ENCODE measurements around the gene TENT5C. TPM values are rescaled to one million over a fixed set of nuclear protein-coding genes. Genes with fewer than 3 reads are reported as not detected.

Gene TENT5C
- total RNA-seq, 4 donors from 2014 or later = 1.9 to 4.3 (median 2.8) TPM

GRCh38 chr1:117676615-117677130, 70.8 kb downstream of the TENT5C start:
- WGBS, 2 donors = 60 to 64% methylated on average over 7 of the region's 7 CpGs
- TF ChIP-seq CTCF (IDR thresholded peaks at IDR 0.05) = no peak
- no peak for TF ChIP-seq POLR2A (IDR thresholded peaks at IDR 0.05)
- no peak overlapping the region for H3K4me3 ChIP-seq (ENCODE audit: low read depth, poor library complexity, severe bottlenecking)
- intact Hi-C loops (cut with DNase I; ENCODE audit: low total_unique reads) = no loop called here
- no peak for DNase-seq (ENCODE audit: low spot score in 2 of 2)

Other genes with a start within 250 kb of the TENT5C start
- gene MAN1A2, start 238.6 kb upstream of the TENT5C start, total RNA-seq = 10 to 100 TPM; 19.9 to 34.5 (median 25.7) TPM